ENCODE results near the gene FRK. TPM values are rescaled to one million over a fixed set of nuclear protein-coding genes. Genes with fewer than 3 reads are reported as not detected.

The FRK gene
- total and polyA plus RNA-seq, 2 donors from 2014 or later, result 5.9 to 25.0 TPM

DNA sequence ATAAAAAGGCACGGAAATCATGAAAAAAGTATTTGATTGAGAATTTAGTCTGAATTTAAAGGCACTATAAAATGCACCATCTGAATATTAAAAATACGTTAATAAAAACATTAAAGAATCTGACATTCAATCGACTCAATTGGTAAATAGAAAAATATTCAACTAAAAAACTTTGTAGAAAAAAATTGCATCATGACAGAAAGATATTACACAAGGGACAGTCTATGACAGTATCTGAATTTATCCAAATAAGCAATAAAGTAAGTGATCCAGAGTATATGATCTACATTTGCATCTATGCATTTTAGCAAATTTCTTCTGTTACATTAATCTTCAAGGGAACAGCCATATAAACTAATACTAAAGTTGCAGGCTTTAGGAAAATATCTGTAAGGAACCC lies 9.4 kb downstream of the FRK start:
- Histone ChIP-seq H3K27ac (ENCODE audit: low read depth in 2 of 2, low read length in 2 of 2) (no peak overlapping the region), H3K9ac (ENCODE audit: low read length in 3 of 3) (no peak overlapping the region), H3K4me3 (ENCODE audit: low read length in 3 of 3) (no peak overlapping the region), H3K9me3 (ENCODE audit: control insufficient read depth in 2 of 3, insufficient read depth in 1 of 3, low read length in 3 of 3) (no peaks in the 10 kb centered on the region), H3K36me3 (ENCODE audit: control insufficient read depth in 2 of 3, insufficient read depth in 3 of 3, low read length in 3 of 3) (peaks cover 0 to 2% (median 0%) of the 10 kb centered on the region in 3 donors), H3K27me3 (ENCODE audit: control insufficient read depth, insufficient read depth, low read length) (no peaks in the 10 kb centered on the region), H3K4me1 (ENCODE audit: control insufficient read depth in 2 of 3, insufficient read depth in 2 of 3, low read depth in 1 of 3, low read length in 3 of 3) (peaks cover 0 to 11% (median 3%) of the 10 kb centered on the region in 3 donors)
- TF ChIP-seq, protein P1, sequence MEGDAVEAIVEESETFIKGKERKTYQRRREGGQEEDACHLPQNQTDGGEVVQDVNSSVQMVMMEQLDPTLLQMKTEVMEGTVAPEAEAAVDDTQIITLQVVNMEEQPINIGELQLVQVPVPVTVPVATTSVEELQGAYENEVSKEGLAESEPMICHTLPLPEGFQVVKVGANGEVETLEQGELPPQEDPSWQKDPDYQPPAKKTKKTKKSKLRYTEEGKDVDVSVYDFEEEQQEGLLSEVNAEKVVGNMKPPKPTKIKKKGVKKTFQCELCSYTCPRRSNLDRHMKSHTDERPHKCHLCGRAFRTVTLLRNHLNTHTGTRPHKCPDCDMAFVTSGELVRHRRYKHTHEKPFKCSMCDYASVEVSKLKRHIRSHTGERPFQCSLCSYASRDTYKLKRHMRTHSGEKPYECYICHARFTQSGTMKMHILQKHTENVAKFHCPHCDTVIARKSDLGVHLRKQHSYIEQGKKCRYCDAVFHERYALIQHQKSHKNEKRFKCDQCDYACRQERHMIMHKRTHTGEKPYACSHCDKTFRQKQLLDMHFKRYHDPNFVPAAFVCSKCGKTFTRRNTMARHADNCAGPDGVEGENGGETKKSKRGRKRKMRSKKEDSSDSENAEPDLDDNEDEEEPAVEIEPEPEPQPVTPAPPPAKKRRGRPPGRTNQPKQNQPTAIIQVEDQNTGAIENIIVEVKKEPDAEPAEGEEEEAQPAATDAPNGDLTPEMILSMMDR (IDR thresholded peaks at IDR 0.05; ENCODE audit: borderline replicate concordance, extremely low read depth, insufficient read depth), result no peak
- FAIRE-seq, result no peak
- no peak for DNase-seq
- intact Hi-C loops (cut with DNase I), result no loop called here

DNA sequence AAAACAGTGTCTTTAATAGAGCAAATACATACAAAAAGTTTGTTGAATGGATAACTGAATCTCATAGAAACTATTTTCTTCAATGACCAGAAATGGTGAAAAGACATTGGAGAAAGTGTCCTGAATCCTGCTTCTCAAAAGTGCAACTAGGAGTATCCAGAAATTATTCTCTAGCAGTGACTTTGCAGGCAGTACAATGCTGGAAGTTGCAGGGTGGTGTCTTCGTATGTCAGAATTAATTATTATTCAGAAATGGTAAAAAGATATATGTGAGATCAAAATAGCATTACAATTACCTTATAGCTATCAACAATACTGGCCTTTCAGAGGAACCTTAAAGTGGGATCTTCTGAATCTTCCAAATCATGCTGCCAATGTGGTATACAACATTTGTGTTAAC lies 10.0 kb downstream of the FRK start:
- Histone ChIP-seq H3K9me3 (ENCODE audit: control insufficient read depth in 2 of 3, insufficient read depth in 1 of 3, low read length in 3 of 3) (no peaks in the 10 kb centered on the region), H3K4me3 (ENCODE audit: low read length in 3 of 3) (no peak overlapping the region), H3K27ac (ENCODE audit: low read depth in 2 of 2, low read length in 2 of 2) (no peak overlapping the region), H3K9ac (ENCODE audit: low read length in 3 of 3) (no peak overlapping the region), H3K27me3 (ENCODE audit: control insufficient read depth, insufficient read depth, low read length) (no peaks in the 10 kb centered on the region), H3K36me3 (ENCODE audit: control insufficient read depth in 2 of 3, insufficient read depth in 3 of 3, low read length in 3 of 3) (peaks cover 0 to 2% (median 0%) of the 10 kb centered on the region in 3 donors), H3K4me1 (ENCODE audit: control insufficient read depth in 2 of 3, insufficient read depth in 2 of 3, low read depth in 1 of 3, low read length in 3 of 3) (peaks cover 0 to 6% (median 3%) of the 10 kb centered on the region in 3 donors)
- intact Hi-C loops (cut with DNase I), result no loop called here
- no peak for FAIRE-seq
- DNase-seq, result no peak
- TF ChIP-seq, protein P1 (IDR thresholded peaks at IDR 0.05; ENCODE audit: borderline replicate concordance, extremely low read depth, insufficient read depth), result no peak

DNA sequence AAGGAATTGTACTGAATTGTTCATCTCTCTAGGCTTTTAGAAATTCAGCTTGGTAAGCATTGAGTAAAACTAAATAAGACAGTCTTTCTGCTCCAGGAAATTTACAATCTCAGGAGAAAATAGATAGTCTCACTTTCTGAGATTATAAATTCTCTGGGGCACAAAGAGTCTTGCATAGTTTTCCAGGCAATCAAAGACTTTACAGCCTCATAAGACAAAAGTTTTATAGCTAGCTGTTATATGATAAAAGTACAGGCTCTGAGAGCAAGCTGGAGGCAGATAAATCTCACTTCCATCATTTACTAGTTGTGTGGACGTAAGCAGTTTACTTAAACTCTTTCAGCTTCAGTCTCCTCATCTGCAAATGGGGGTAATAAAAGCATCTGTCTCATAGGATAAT lies 11.4 kb downstream of the FRK start:
- Histone ChIP-seq H3K27ac (ENCODE audit: low read depth in 2 of 2, low read length in 2 of 2) (no peak overlapping the region), H3K9me3 (ENCODE audit: control insufficient read depth in 2 of 3, insufficient read depth in 1 of 3, low read length in 3 of 3) (no peaks in the 10 kb centered on the region), H3K36me3 (ENCODE audit: control insufficient read depth in 2 of 3, insufficient read depth in 3 of 3, low read length in 3 of 3) (peaks cover 0 to 2% (median 0%) of the 10 kb centered on the region in 3 donors), H3K27me3 (ENCODE audit: control insufficient read depth, insufficient read depth, low read length) (no peaks in the 10 kb centered on the region), H3K4me1 (ENCODE audit: control insufficient read depth in 2 of 3, insufficient read depth in 2 of 3, low read depth in 1 of 3, low read length in 3 of 3) (peaks cover 0 to 3% (median 0%) of the 10 kb centered on the region in 3 donors), H3K9ac (ENCODE audit: low read length in 3 of 3) (no peak overlapping the region), H3K4me3 (ENCODE audit: low read length in 3 of 3) (no peak overlapping the region)
- TF ChIP-seq, protein P1 (IDR thresholded peaks at IDR 0.05; ENCODE audit: borderline replicate concordance, extremely low read depth, insufficient read depth), result no peak
- DNase-seq (no peak), FAIRE-seq (no peak)
- intact Hi-C loops (cut with DNase I), result no loop called here

All from kidney (tissue), 14 donors.